Suprapubic skin (tissue), 4 donors: ENCODE results near the gene CDH13. TPM values are rescaled to one million over a fixed set of nuclear protein-coding genes. Genes with fewer than 3 reads are reported as not detected.
A peak's percentile ranks its signal among the peaks of the same experiment; 100 is the strongest.

ENCODE experiments used
- DNase-seq, 2 donors: peaks; one replicate each; pipeline ENCODE4 v3.0.0-alpha.2; 2019; ENCODE audit warnings: low spot score in 2 of 2
- H3K27ac ChIP-seq: fragments of 200-600 bp; sonication (generic); one replicate; pipeline ENCODE4 v1.5.1; 2019
- H3K27me3 ChIP-seq: fragments of 200-600 bp; sonication (generic); one replicate; pipeline ENCODE4 v1.5.1; 2019
- H3K36me3 ChIP-seq: fragments of 200-600 bp; sonication (generic); one replicate; pipeline ENCODE4 v1.5.1; 2019
- H3K4me1 ChIP-seq: fragments of 200-600 bp; sonication (generic); one replicate; pipeline ENCODE4 v1.5.1; 2019
- H3K4me3 ChIP-seq: fragments of 200-600 bp; sonication (generic); one replicate; pipeline ENCODE4 v1.5.1; 2019; ENCODE audit warnings: mild to moderate bottlenecking
- H3K9me3 ChIP-seq: fragments of 200-600 bp; sonication (generic); one replicate; pipeline ENCODE4 v1.5.1; 2019
- CTCF ChIP-seq, 2 donors: fragments of 200-600 bp in 1 of 2; fragments of 450-650 bp in 1 of 2; sonication (generic) in 1 of 2; IDR thresholded peaks; one replicate each; pipeline ENCODE4 v1.5.1; 2016 to 2019; ENCODE audit warnings: antibody characterized with exemption in 2 of 2, mild to moderate bottlenecking in 1 of 2, moderate library complexity in 1 of 2
- EP300 ChIP-seq: sonication (generic); formaldehyde crosslinking; IDR thresholded peaks from one replicate; pipeline ENCODE4 v1.6.1; 2017; ENCODE audit warnings: antibody characterized with exemption
- POLR2A ChIP-seq, 2 donors: fragments of 450-650 bp; IDR thresholded peaks; one replicate each; pipeline ENCODE4 v1.6.1; 2017; ENCODE audit warnings: antibody characterized with exemption in 2 of 2, mild to moderate bottlenecking in 2 of 2, moderate library complexity in 2 of 2
- POLR2AphosphoS5 ChIP-seq, 3 donors: sonication (generic); formaldehyde crosslinking; IDR thresholded peaks; one replicate each; pipeline ENCODE4 v1.6.1; 2017; ENCODE audit warnings: antibody characterized with exemption in 3 of 3
- WGBS: methylation state at CpG from one replicate; pipeline ENCODE4 v1.1.5; 2018; 5-methylcytosine and 5-hydroxymethylcytosine counted together
- total RNA-seq, 4 donors: library from RNA; depleted of rRNA; stranded (reverse); fragments of >200 nt; gene quantifications; one replicate each; pipeline ENCODE4 v1.1.0, GENCODE V29; 2016

The CDH13 gene
- total RNA-seq, 4 donors from 2014 or later: 90.4 to 176 (median 139) TPM

- no peak for DNase-seq
- Histone ChIP-seq H3K9me3 (no peaks in the 10 kb centered on the region), H3K4me1 (peaks cover 10% of the 10 kb centered on the region), H3K4me3 (no peak overlapping the region), H3K27me3 (no peaks in the 10 kb centered on the region), H3K27ac (no peak overlapping the region), H3K36me3 (no peaks in the 10 kb centered on the region)
- TF ChIP-seq POLR2A (IDR thresholded peaks at IDR 0.05) (no peak), EP300 (no peak), POLR2AphosphoS5 (IDR thresholded peaks at IDR 0.05) (no peak), CTCF (IDR thresholded peaks at IDR 0.05) (no peak)
Measured at GRCh38 chr16:82694239-82694874, 67.6 kb downstream of the CDH13 start.

- Histone ChIP-seq H3K4me1 (peaks cover 24% of the 10 kb centered on the region), H3K9me3 (no peaks in the 10 kb centered on the region), H3K4me3 (no peak overlapping the region), H3K27ac (no peak overlapping the region), H3K36me3 (no peaks in the 10 kb centered on the region), H3K27me3 (no peaks in the 10 kb centered on the region)
- WGBS: 65% methylated on average over 1 of the region's 1 CpG
- TF ChIP-seq POLR2A (IDR thresholded peaks at IDR 0.05) (no peak), CTCF (IDR thresholded peaks at IDR 0.05) (no peak), EP300 (no peak), POLR2AphosphoS5 (IDR thresholded peaks at IDR 0.05) (no peak)
- no peak for DNase-seq
Measured at GRCh38 chr16:82695806-82696205, 69.0 kb downstream of the CDH13 start.

- H3K27ac ChIP-seq: peak overlapping the region; percentile 27
- TF ChIP-seq POLR2A (IDR thresholded peaks at IDR 0.05) (no peak), POLR2AphosphoS5 (IDR thresholded peaks at IDR 0.05) (no peak), CTCF (IDR thresholded peaks at IDR 0.05) (no peak), EP300 (no peak)
- no peaks in the 10 kb centered on the region for H3K36me3 ChIP-seq
- WGBS: 58% methylated on average over 3 of the region's 3 CpGs
- peaks cover 24% of the 10 kb centered on the region for H3K4me1 ChIP-seq
- DNase-seq: no peak
- H3K27me3 ChIP-seq: no peaks in the 10 kb centered on the region
- no peak overlapping the region for H3K4me3 ChIP-seq
- no peaks in the 10 kb centered on the region for H3K9me3 ChIP-seq
Measured at GRCh38 chr16:82699260-82699659, 72.5 kb downstream of the CDH13 start.

- no peak overlapping the region for H3K27ac ChIP-seq
- peaks cover 24% of the 10 kb centered on the region for H3K4me1 ChIP-seq
Measured at GRCh38 chr16:82699711-82700495, 73.1 kb downstream of the CDH13 start.

More at GRCh38 chr16:82699711-82700495, 73.1 kb downstream of the CDH13 start:
- Histone ChIP-seq H3K36me3 (no peaks in the 10 kb centered on the region), H3K9me3 (no peaks in the 10 kb centered on the region), H3K4me3 (no peak overlapping the region), H3K27me3 (no peaks in the 10 kb centered on the region)
- no peak for DNase-seq
- TF ChIP-seq EP300: no peak
- TF ChIP-seq CTCF (IDR thresholded peaks at IDR 0.05): no peak
- no peak for TF ChIP-seq POLR2A (IDR thresholded peaks at IDR 0.05)
- no peak for TF ChIP-seq POLR2AphosphoS5 (IDR thresholded peaks at IDR 0.05)
- WGBS: 53% methylated on average over 9 of the region's 9 CpGs
